Transverse colon (tissue), 4 donors: ENCODE data around the gene BTG2.

Experiments
- POLR2A ChIP-seq: fragments of 450-650 bp; IDR thresholded peaks from one replicate; pipeline ENCODE4 v1.6.1; 2016; ENCODE audit warnings: antibody characterized with exemption, mild to moderate bottlenecking, moderate library complexity
- POLR2AphosphoS5 ChIP-seq, 3 donors: sonication (generic); formaldehyde crosslinking; IDR thresholded peaks; one replicate each; pipeline ENCODE4 v1.6.1; 2016; ENCODE audit warnings: antibody characterized with exemption in 3 of 3
- TF ChIP-seq, protein P1 (sequence below), 5 experiments: fragments of 200-600 bp in 3 of 5; fragments of 450-650 bp in 2 of 5; sonication (generic) in 3 of 5; IDR thresholded peaks; 1 replicate in 2 of 5; 2 replicates in 3 of 5; pipeline ENCODE4 v1.5.1; 2016 to 2017; ENCODE audit warnings: antibody characterized with exemption in 5 of 5, inconsistent platforms in 3 of 5, mild to moderate bottlenecking in 2 of 5, moderate library complexity in 1 of 5

DNA sequence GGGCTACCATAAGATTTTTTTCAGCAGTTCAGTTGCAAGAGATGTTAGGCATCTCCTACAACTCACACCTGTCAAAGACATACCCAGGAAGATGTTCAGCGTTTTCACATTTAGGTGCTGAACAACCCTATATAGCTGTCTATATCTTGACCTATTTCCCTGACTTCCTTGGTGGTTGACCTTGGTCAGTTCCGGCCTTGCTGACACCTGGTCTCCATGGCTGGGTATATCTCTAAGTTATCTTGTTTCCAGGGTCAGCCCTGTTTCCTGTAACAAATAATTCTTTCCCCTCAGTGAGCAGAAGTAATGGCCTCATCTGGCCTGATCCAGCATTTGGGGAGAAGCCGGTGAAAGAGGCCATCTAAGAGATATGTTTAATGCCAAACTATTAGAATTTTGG lies 2.4 kb upstream of the BTG2 start:
- TF ChIP-seq, protein P1, sequence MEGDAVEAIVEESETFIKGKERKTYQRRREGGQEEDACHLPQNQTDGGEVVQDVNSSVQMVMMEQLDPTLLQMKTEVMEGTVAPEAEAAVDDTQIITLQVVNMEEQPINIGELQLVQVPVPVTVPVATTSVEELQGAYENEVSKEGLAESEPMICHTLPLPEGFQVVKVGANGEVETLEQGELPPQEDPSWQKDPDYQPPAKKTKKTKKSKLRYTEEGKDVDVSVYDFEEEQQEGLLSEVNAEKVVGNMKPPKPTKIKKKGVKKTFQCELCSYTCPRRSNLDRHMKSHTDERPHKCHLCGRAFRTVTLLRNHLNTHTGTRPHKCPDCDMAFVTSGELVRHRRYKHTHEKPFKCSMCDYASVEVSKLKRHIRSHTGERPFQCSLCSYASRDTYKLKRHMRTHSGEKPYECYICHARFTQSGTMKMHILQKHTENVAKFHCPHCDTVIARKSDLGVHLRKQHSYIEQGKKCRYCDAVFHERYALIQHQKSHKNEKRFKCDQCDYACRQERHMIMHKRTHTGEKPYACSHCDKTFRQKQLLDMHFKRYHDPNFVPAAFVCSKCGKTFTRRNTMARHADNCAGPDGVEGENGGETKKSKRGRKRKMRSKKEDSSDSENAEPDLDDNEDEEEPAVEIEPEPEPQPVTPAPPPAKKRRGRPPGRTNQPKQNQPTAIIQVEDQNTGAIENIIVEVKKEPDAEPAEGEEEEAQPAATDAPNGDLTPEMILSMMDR (IDR thresholded peaks at IDR 0.05), result no peak
- TF ChIP-seq POLR2AphosphoS5 (IDR thresholded peaks at IDR 0.05) (no peak), POLR2A (no peak)
